HUES48 (cell line): Measurements from ENCODE around the gene BBS10.
"Not testable (repeated sequence)": the region's sequence is repeated elsewhere in the genome, so short reads cannot be mapped to it uniquely, and the experiment has no call there.

Source experiments
- H3K27ac ChIP-seq: one replicate; pipeline ENCODE4 v1.7.0; 2013; ENCODE audit warnings: low read depth, low read length, inconsistent platforms
- H3K27me3 ChIP-seq: 2 replicates; pipeline ENCODE4 v1.6.1; 2013; ENCODE audit warnings: mild to moderate bottlenecking, low read length; ENCODE audit not compliant: control insufficient read depth, insufficient read depth
- H3K36me3 ChIP-seq: 2 replicates; pipeline ENCODE4 v1.6.1; 2013; ENCODE audit warnings: low read length; ENCODE audit not compliant: control insufficient read depth, insufficient read depth
- H3K4me1 ChIP-seq: 2 replicates; pipeline ENCODE4 v1.6.1; 2013; ENCODE audit warnings: mild to moderate bottlenecking, low read length; ENCODE audit not compliant: control insufficient read depth, insufficient read depth
- H3K4me3 ChIP-seq: 2 replicates; pipeline ENCODE4 v1.5.1; 2013; ENCODE audit warnings: mild to moderate bottlenecking, low read depth, low read length
- H3K9ac ChIP-seq: 2 replicates; pipeline ENCODE4 v1.6.1; 2013; ENCODE audit warnings: mild to moderate bottlenecking, low read depth, low read length, moderate library complexity
- H3K9me3 ChIP-seq: 2 replicates; pipeline ENCODE4 v1.6.1; 2013; ENCODE audit warnings: low read length; ENCODE audit not compliant: control insufficient read depth, insufficient read depth

The BBS10 gene

DNA sequence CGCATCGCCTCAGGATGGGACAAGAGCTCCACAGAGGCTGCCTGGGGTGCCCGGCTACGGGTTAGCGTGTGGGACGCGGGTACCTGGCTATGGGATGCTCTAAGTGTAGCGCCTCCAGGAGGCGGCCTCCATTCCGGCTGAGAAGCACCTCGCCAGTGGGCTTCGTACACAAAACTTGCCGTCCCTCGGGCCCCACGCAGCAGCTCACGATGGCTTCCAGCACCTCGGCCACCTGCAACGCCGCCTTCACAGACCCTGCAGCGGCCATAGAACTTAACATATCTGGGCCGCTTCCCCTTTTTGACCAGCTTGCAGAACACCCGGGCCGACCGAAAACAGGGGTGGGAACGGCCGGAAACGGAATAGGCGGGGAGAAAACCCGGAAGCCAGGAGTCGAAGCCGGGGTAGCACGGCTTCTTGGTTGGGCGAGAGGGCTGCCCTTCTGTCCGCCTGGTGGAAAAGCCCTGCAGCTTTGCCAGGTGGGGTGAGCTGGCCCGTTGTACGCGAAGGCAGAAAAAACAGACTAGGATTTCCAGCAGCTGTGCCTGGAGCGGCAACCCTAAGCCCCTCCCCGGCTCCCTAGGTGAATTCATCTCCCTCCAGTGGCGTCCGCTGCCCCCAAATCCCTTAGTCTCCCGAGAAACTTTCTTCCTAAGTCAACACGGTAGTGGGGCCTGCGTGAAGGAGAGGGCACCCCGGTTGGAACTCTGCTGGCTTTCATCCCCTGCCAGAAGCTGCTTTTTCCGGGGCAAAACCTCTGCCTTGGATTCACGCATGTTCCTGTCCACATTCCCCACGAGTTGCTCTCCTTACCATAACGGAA, at the start of gene BBS10:
Gene BBS10, minus strand, starts transcription at position 337 of the 823 bp plus-strand sequence. Its CDS starts 57 bp downstream, at position 280.
- Histone ChIP-seq H3K4me3 (peak within 1 kb of the TSS; percentile 81), H3K27me3 (no peaks in the 10 kb centered on the region), H3K4me1 (peaks cover 9% of the 10 kb centered on the region), H3K36me3 (peaks cover 5% of the 10 kb centered on the region), H3K9me3 (no peaks in the 10 kb centered on the region), H3K9ac (peak within 1 kb of the TSS; percentile 74), H3K27ac (peak within 1 kb of the TSS; percentile 92)

DNA sequence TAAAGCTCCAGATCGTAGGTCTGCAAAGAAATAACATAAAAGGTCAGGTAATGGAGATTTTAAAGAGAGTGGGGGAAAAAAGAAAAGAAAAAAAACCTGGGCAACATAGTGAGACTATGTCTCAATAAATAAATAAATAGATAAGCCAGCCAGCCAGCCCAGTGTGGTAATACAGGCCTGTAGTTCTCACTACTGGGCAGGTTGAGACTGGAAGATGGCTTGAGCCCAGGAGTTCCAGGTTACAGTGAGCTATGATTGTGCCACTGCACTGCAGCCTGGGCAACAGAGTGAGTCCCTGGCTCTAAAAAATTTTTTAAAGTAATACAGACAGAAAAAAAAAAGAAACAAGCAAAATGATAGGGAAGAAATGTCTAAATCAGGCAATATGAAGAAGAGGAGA, 43.2 kb upstream of the BBS10 start:
- Histone ChIP-seq H3K27me3 (no peaks in the 10 kb centered on the region), H3K9me3 (no peaks in the 10 kb centered on the region)

DNA sequence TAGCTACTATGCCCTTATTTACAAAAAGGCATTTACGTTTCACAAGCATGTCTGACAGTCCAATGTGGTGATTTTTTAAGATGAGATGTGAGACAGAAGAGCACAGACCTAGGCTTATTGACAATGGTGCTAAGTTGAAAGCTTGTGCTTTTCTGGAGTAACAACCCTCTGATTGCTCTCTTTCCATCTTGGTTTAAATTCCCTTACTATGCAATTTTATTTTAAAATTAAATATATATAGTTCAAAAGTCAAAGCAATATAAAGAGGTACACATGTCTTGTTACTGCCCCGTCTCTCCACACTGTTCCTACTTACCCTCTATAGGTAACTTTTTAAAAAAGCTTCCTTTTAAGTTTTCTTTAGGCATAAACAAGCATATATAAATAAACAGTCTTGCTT, 39.4 kb upstream of the BBS10 start:
- no peaks in the 10 kb centered on the region for H3K9me3 ChIP-seq
- H3K27me3 ChIP-seq, result no peaks in the 10 kb centered on the region
- peaks cover 51% of the 10 kb centered on the region for H3K36me3 ChIP-seq
- no peak overlapping the region for H3K4me3 ChIP-seq
- no peak overlapping the region for H3K9ac ChIP-seq
- no peak overlapping the region for H3K27ac ChIP-seq
- H3K4me1 ChIP-seq, result peaks cover 2% of the 10 kb centered on the region; the same call in 1 of the 2 replicates

More for the DNA sequence above, 43.2 kb upstream of the BBS10 start:
- no peaks in the 10 kb centered on the region for H3K4me1 ChIP-seq
- peaks cover 41% of the 10 kb centered on the region for H3K36me3 ChIP-seq
- H3K4me3 ChIP-seq, result no peak overlapping the region
- H3K27ac ChIP-seq, result no peak overlapping the region
- no peak overlapping the region for H3K9ac ChIP-seq

DNA sequence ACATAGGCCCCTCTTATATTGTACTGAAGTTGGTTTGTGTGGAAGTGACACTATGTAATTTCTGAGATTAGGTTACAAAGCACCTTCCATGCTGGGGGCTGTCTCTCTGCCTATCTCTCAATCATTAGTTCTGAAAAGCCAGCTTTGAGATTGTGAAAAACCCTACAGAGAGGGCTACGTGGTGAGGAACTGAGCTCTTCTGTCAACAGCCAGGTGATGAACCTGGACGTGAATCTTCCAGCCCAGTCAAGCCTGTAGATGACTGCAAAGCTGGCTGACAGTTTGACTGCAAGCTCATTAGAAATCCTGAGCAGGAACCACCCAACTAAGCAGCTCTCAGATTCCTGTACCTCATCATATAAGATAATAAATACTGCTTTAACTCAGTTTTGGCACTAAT, 36.3 kb upstream of the BBS10 start:
- Histone ChIP-seq H3K4me1 (peaks cover 2% of the 10 kb centered on the region; the same call in 1 of the 2 replicates), H3K9me3 (no peaks in the 10 kb centered on the region), H3K36me3 (peaks cover 22% of the 10 kb centered on the region), H3K9ac (no peak overlapping the region), H3K4me3 (no peak overlapping the region), H3K27ac (no peak overlapping the region), H3K27me3 (no peaks in the 10 kb centered on the region)

DNA sequence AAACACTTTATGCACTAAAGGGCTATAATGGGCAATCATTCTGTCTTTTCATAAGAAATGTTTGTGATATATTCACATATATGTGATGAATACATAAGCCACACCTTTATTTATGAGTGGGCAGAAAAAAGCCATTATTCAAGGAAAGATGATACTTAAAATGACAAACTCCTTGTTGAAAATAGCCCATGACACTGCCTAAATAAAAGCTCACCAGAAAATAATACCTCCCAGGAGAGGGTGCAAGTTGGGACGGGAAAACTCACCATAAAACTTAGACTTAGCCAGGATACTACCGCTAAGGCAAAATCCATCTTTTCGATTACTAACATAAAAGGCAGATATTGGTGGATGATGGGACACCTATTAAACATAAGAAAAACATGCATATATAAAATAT, 35.8 kb upstream of the BBS10 start:
- H3K4me1 ChIP-seq, result peaks cover 2% of the 10 kb centered on the region; the same call in 1 of the 2 replicates
- H3K27ac ChIP-seq, result no peak overlapping the region
- H3K9ac ChIP-seq, result no peak overlapping the region
- H3K36me3 ChIP-seq, result peaks cover 17% of the 10 kb centered on the region
- no peaks in the 10 kb centered on the region for H3K27me3 ChIP-seq
- no peaks in the 10 kb centered on the region for H3K9me3 ChIP-seq
- H3K4me3 ChIP-seq, result no peak overlapping the region

DNA sequence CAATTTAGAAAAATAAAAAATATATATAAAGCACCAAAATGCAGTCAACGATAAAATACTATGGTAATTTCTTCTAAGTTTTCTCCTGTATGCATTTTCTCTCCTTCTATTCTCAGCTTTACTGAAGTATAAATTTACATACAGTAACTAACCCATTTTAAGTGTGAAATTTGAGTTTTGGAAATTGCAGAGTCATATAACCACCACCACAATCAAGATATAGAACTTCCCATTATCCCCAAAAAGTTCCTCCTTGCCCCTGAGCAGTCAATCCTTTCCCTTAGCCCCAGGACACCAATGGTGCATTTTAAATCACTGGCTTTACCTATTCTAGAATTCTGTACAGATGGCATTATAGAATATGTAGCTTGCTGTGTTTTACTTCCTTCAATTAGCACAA, 31.0 kb upstream of the BBS10 start:
- H3K27ac ChIP-seq, result no peak overlapping the region
- no peaks in the 10 kb centered on the region for H3K4me1 ChIP-seq
- H3K4me3 ChIP-seq, result no peak overlapping the region
- no peaks in the 10 kb centered on the region for H3K27me3 ChIP-seq
- no peak overlapping the region for H3K9ac ChIP-seq
- peaks cover 23% of the 10 kb centered on the region for H3K36me3 ChIP-seq
- H3K9me3 ChIP-seq, result no peaks in the 10 kb centered on the region

DNA sequence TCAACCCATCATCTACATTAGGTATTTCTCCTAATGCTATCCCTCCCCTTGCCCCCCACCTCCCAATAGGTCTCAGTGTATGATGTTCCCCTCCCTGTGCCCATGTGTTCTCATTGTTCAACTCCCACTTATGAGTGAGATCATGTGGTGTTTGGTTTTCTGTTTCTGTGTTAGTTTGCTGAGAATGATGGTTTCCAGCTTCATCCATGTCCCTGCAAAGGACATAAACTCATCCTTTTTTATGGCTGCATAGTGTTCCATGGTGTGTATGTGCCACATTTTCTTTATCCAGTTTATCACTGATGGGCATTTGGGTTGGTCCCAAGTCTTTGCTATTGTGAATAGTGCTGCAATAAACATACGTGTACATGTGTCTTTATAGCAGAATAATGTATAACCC, 28.7 kb upstream of the BBS10 start:
- not testable (repeated sequence) for H3K27me3 ChIP-seq, H3K27ac ChIP-seq, H3K4me1 ChIP-seq, H3K9ac ChIP-seq, H3K9me3 ChIP-seq, H3K4me3 ChIP-seq
- H3K36me3 ChIP-seq, result peaks cover 32% of the 10 kb centered on the region

- Histone ChIP-seq H3K4me3 (no peak overlapping the region), H3K9ac (no peak overlapping the region), H3K4me1 (no peaks in the 10 kb centered on the region), H3K27me3 (no peaks in the 10 kb centered on the region), H3K27ac (no peak overlapping the region), H3K9me3 (no peaks in the 10 kb centered on the region), H3K36me3 (peaks cover 32% of the 10 kb centered on the region)
These were observed 27.7 kb upstream of the BBS10 start for GRCh38 chr12:76375939-76376338.

GRCh38 chr12:76375470-76375869, 27.3 kb upstream of the BBS10 start:
- Histone ChIP-seq H3K36me3 (peaks cover 36% of the 10 kb centered on the region), H3K4me3 (no peak overlapping the region), H3K27ac (no peak overlapping the region), H3K9me3 (no peaks in the 10 kb centered on the region), H3K27me3 (no peaks in the 10 kb centered on the region), H3K9ac (no peak overlapping the region), H3K4me1 (no peaks in the 10 kb centered on the region)

GRCh38 chr12:76374386-76375020, 26.3 kb upstream of the BBS10 start:
- Histone ChIP-seq H3K36me3 (peaks cover 46% of the 10 kb centered on the region), H3K9me3 (no peaks in the 10 kb centered on the region), H3K9ac (no peak overlapping the region), H3K27ac (no peak overlapping the region), H3K27me3 (no peaks in the 10 kb centered on the region), H3K4me1 (no peaks in the 10 kb centered on the region), H3K4me3 (no peak overlapping the region)

- no peaks in the 10 kb centered on the region for H3K27me3 ChIP-seq
- H3K9me3 ChIP-seq, result no peaks in the 10 kb centered on the region
- H3K4me3 ChIP-seq, result no peak overlapping the region
- no peak overlapping the region for H3K27ac ChIP-seq
- no peaks in the 10 kb centered on the region for H3K4me1 ChIP-seq
- H3K9ac ChIP-seq, result no peak overlapping the region
- peaks cover 60% of the 10 kb centered on the region for H3K36me3 ChIP-seq
These were observed 20.0 kb upstream of the BBS10 start for GRCh38 chr12:76368230-76368629.
